IMR-90 (cell line): ENCODE measurements around the gene TOMM22.

Experiments used
- CEBPB ChIP-seq: IDR thresholded peaks from 2 replicates; pipeline ENCODE4 v1.6.1; 2012; ENCODE audit warnings: low read depth, low read length, improper control_type of control experiment
- CTCF ChIP-seq: conservative IDR thresholded peaks from 2 replicates; pipeline ENCODE4 v1.5.1; 2012; ENCODE audit warnings: mild to moderate bottlenecking, low read depth, low read length, improper control_type of control experiment
- FOS ChIP-seq: fragments of 150-350 bp; IDR thresholded peaks from 2 replicates; pipeline ENCODE4 v1.6.1; 2016; ENCODE audit warnings: low read depth, low read length
- MAFK ChIP-seq: IDR thresholded peaks from 2 replicates; pipeline ENCODE4 v1.6.1; 2012; ENCODE audit warnings: low read depth, low read length, improper control_type of control experiment
- MAZ ChIP-seq: IDR thresholded peaks from 2 replicates; pipeline ENCODE4 v1.6.1; 2012; ENCODE audit warnings: low read depth, mild to moderate bottlenecking, low read length, improper control_type of control experiment, moderate library complexity, borderline replicate concordance
- MXI1 ChIP-seq: IDR thresholded peaks from 2 replicates; pipeline ENCODE4 v1.6.1; 2012; ENCODE audit warnings: low read depth, mild to moderate bottlenecking, low read length, moderate library complexity, borderline replicate concordance
- NFE2L2 ChIP-seq: fragments of 150-350 bp; IDR thresholded peaks from 2 replicates; pipeline ENCODE4 v1.6.1; 2016; ENCODE audit warnings: low read depth, mild to moderate bottlenecking, low read length
- POLR2A ChIP-seq: IDR thresholded peaks from 2 replicates; pipeline ENCODE4 v1.6.1; 2012; ENCODE audit warnings: mild to moderate bottlenecking, low read depth, low read length
- RAD21 ChIP-seq: IDR thresholded peaks from 2 replicates; pipeline ENCODE4 v1.6.1; 2012; ENCODE audit warnings: low read length, improper control_type of control experiment
- RCOR1 ChIP-seq: IDR thresholded peaks from 2 replicates; pipeline ENCODE4 v1.6.1; 2012; ENCODE audit warnings: mild to moderate bottlenecking, low read length, improper control_type of control experiment; ENCODE audit not compliant: insufficient replicate concordance
- RFX5 ChIP-seq: IDR thresholded peaks from 2 replicates; pipeline ENCODE4 v1.8.0; 2012; ENCODE audit warnings: low read depth, mild to moderate bottlenecking, low read length, moderate library complexity
- USF2 ChIP-seq: fragments of 150-350 bp; IDR thresholded peaks from 2 replicates; pipeline ENCODE4 v1.6.1; 2017; ENCODE audit warnings: mild to moderate bottlenecking, antibody characterized with exemption, low read length, low read depth

GRCh38 chr22:38715176-38715764 lies 33.5 kb downstream of the TOMM22 start:
- TF ChIP-seq CTCF (no peak), USF2 (no peak), FOS (no peak), MAZ (no peak), POLR2A (no peak), MXI1 (no peak), RFX5 (no peak), MAFK (no peak), CEBPB (no peak), NFE2L2 (no peak), RCOR1 (no peak), RAD21 (no peak)
